Ovary (tissue), 9 donors: ENCODE results near the gene FMN1. TPM values are rescaled to one million over a fixed set of nuclear protein-coding genes. Genes with fewer than 3 reads are reported as not detected.

Experiments used
- DNase-seq, 5 donors: peaks; one replicate each; pipeline ENCODE4 v3.0.0-alpha.2; 2019 to 2020
- H3K27ac ChIP-seq, 2 donors: fragments of 200-600 bp; one replicate each; pipeline versions ENCODE4 v1.5.1 to v1.8.0; 2019 to 2022
- H3K27me3 ChIP-seq: fragments of 200-600 bp; one replicate; pipeline ENCODE4 v1.8.0; 2022
- H3K36me3 ChIP-seq: fragments of 200-600 bp; sonication (generic); one replicate; pipeline ENCODE4 v1.5.1; 2019
- H3K4me1 ChIP-seq: one replicate; pipeline ENCODE4 v1.8.1; 2013; ENCODE audit warnings: mild to moderate bottlenecking, moderate library complexity; ENCODE audit not compliant: insufficient read depth
- H3K4me3 ChIP-seq: fragments of 200-600 bp; sonication (generic); one replicate; pipeline ENCODE4 v1.5.1; 2017
- H3K9me3 ChIP-seq, 2 donors: fragments of 200-600 bp in 1 of 2; sonication (generic) in 1 of 2; one replicate each; pipeline versions ENCODE4 v1.5.1 to v1.8.1; 2013 to 2019; ENCODE audit warnings: mild to moderate bottlenecking in 1 of 2, moderate library complexity in 1 of 2
- CTCF ChIP-seq, 3 donors: fragments of 450-650 bp in 2 of 3; fragments of 200-600 bp in 1 of 3; IDR thresholded peaks; one replicate each; pipeline versions ENCODE4 v1.5.1 to v1.8.0; 2016 to 2022; ENCODE audit warnings: antibody characterized with exemption in 3 of 3, mild to moderate bottlenecking in 1 of 3
- EP300 ChIP-seq: sonication (generic); formaldehyde crosslinking; IDR thresholded peaks from one replicate; pipeline ENCODE4 v1.6.1; 2017; ENCODE audit warnings: antibody characterized with exemption
- POLR2A ChIP-seq: fragments of 450-650 bp; IDR thresholded peaks from one replicate; pipeline ENCODE4 v1.6.1; 2017; ENCODE audit warnings: antibody characterized with exemption, mild to moderate bottlenecking, moderate library complexity
- WGBS, 3 donors: extraction: QIAGEN DNeasy Blood & Tissue Kit in 1 of 3; methylation state at CpG; one replicate each; pipeline versions ENCODE4 v1.1.5 to v1.1.7; 2013 to 2017; 5-methylcytosine and 5-hydroxymethylcytosine counted together
- intact Hi-C, 4 donors: fragments of 100-400 bp; cut with DNase I; formaldehyde crosslinking; loops; one replicate each; pipeline versions ENCODE4 v1.11.0 to v1.15.1; 2022 to 2023
- polyA plus RNA-seq, 2 donors: library from polyadenylated mRNA; stranded (reverse); fragments of 200-250 nt in 1 of 2; fragments of 350-450 nt in 1 of 2; fragmentation: Illumina TruSeq in 1 of 2; extraction: RNeasy Lipid Tissue Mini Kit (QIAGEN cat#74804) in 1 of 2; gene quantifications; one replicate each; pipeline ENCODE4 v1.2.3, GENCODE V29; 2013 to 2014
- total RNA-seq, 7 donors: library from RNA; depleted of rRNA in 2 of 7; stranded (reverse); fragments of >200 nt in 2 of 7; fragmentation: NEBNext Ultra II Directional in 3 of 7; extraction: Animal tissue kit (Norgen Biotek cat#: 25700) in 3 of 7; gene quantifications; one replicate each; pipeline versions ENCODE4 v1.1.0 to v1.2.4, GENCODE V29; 2016 to 2023
- donor health status: DM: no; HTN: no; CAD: no; lungs with moderate emphysema.
- donor health status: DM: no; HTN: no; CAD: no.
- donor health status: Bipolar disorder and iron deficiency.
- donor health status: DM: yes; HTN: yes; CAD: no.
- donor health status: DM: no; HTN: no; CAD: no.
- donor health status: DM: yes; HTN: yes; CAD: no.

FMN1 gene
- total and polyA plus RNA-seq, 9 donors: 0.13 to 16.9 (median 2.6) TPM

- DNase-seq: no peak
- Histone ChIP-seq H3K4me3 (no peak overlapping the region), H3K27me3 (no peaks in the 10 kb centered on the region), H3K27ac (no peak overlapping the region), H3K4me1 (no peaks in the 10 kb centered on the region), H3K9me3 (no peaks in the 10 kb centered on the region), H3K36me3 (no peaks in the 10 kb centered on the region)
- 91 to 93% (median 91%) methylated on average over 3 of the region's 3 CpGs for WGBS, 3 donors
- intact Hi-C loops: no loop called here
- TF ChIP-seq CTCF (IDR thresholded peaks at IDR 0.05): no peak
- no peak for TF ChIP-seq EP300
- TF ChIP-seq POLR2A: no peak
Observed at GRCh38 chr15:32943711-32944110, 250.8 kb downstream of the FMN1 start.

GRCh38 chr15:32942401-32942841, 252.1 kb downstream of the FMN1 start:
- H3K36me3 ChIP-seq: no peaks in the 10 kb centered on the region
- no peak for TF ChIP-seq EP300
- TF ChIP-seq CTCF (IDR thresholded peaks at IDR 0.05): no peak
- no peak for TF ChIP-seq POLR2A
- no peaks in the 10 kb centered on the region for H3K4me1 ChIP-seq
- H3K9me3 ChIP-seq: no peaks in the 10 kb centered on the region
- intact Hi-C loops: no loop called here
- 61 to 72% (median 66%) methylated on average over 2 of the region's 2 CpGs for WGBS, 3 donors
- no peak overlapping the region for H3K4me3 ChIP-seq
- no peak overlapping the region for H3K27ac ChIP-seq
- DNase-seq: no peak
- H3K27me3 ChIP-seq: no peaks in the 10 kb centered on the region

GRCh38 chr15:32941823-32942222, 252.7 kb downstream of the FMN1 start:
- H3K9me3 ChIP-seq: no peaks in the 10 kb centered on the region
- intact Hi-C loops: no loop called here
- no peaks in the 10 kb centered on the region for H3K4me1 ChIP-seq
- no peak overlapping the region for H3K27ac ChIP-seq
- no peaks in the 10 kb centered on the region for H3K27me3 ChIP-seq
- TF ChIP-seq POLR2A: no peak
- no peak for TF ChIP-seq CTCF (IDR thresholded peaks at IDR 0.05)
- no peak for TF ChIP-seq EP300
- no peak for DNase-seq
- H3K4me3 ChIP-seq: no peak overlapping the region
- 82 to 85% (median 83%) methylated on average over 6 of the region's 6 CpGs for WGBS, 3 donors
- no peaks in the 10 kb centered on the region for H3K36me3 ChIP-seq

- no peak for TF ChIP-seq POLR2A
- no peak for TF ChIP-seq CTCF (IDR thresholded peaks at IDR 0.05)
- TF ChIP-seq EP300: no peak
- no peaks in the 10 kb centered on the region for H3K27me3 ChIP-seq
- DNase-seq: no peak
- intact Hi-C loops: no loop called here
- no peak overlapping the region for H3K27ac ChIP-seq
- no peaks in the 10 kb centered on the region for H3K9me3 ChIP-seq
- H3K4me1 ChIP-seq: no peaks in the 10 kb centered on the region
- no peaks in the 10 kb centered on the region for H3K36me3 ChIP-seq
- no peak overlapping the region for H3K4me3 ChIP-seq
- WGBS, 3 donors: 86 to 94% (median 89%) methylated on average over 4 of the region's 4 CpGs
Observed at GRCh38 chr15:32936976-32937375, 257.5 kb downstream of the FMN1 start.
